Upper lobe of left lung (tissue), 4 donors: Measurements from ENCODE around the gene RTP3.

ENCODE experiments used
- CTCF ChIP-seq, 6 experiments: fragments of 450-650 bp in 4 of 6; fragments of 200-600 bp in 2 of 6; sonication (generic) in 2 of 6; IDR thresholded peaks; one replicate each; pipeline ENCODE4 v1.5.1; 2016 to 2019; ENCODE audit warnings: antibody characterized with exemption in 6 of 6
- EP300 ChIP-seq, 4 donors: sonication (generic); formaldehyde crosslinking; IDR thresholded peaks; one replicate each; pipeline ENCODE4 v1.5.1; 2017; ENCODE audit warnings: antibody characterized with exemption in 4 of 4, control low read depth in 2 of 4
- POLR2A ChIP-seq, 4 donors: fragments of 450-650 bp; IDR thresholded peaks; one replicate each; pipeline ENCODE4 v1.5.1; 2016 to 2017; ENCODE audit warnings: antibody characterized with exemption in 4 of 4, mild to moderate bottlenecking in 2 of 4
- POLR2AphosphoS5 ChIP-seq, 2 donors: sonication (generic); formaldehyde crosslinking; IDR thresholded peaks; one replicate each; pipeline ENCODE4 v1.5.1; 2017; ENCODE audit warnings: antibody characterized with exemption in 2 of 2

GRCh38 chr3:46538803-46539442 is 41.1 kb downstream of the RTP3 start:
- TF ChIP-seq CTCF (IDR thresholded peaks at IDR 0.05): no peak
- no peak for TF ChIP-seq POLR2AphosphoS5 (IDR thresholded peaks at IDR 0.05)
- TF ChIP-seq POLR2A (IDR thresholded peaks at IDR 0.05): no peak
- TF ChIP-seq EP300 (IDR thresholded peaks at IDR 0.05): no peak
